A549 treated with AZD9567 at 1 μM for 4 hours (cell line): Measurements from ENCODE around the gene CTAG1B. TPM values are rescaled to one million over a fixed set of nuclear protein-coding genes. Genes with fewer than 3 reads are reported as not detected.

Experiments
- total RNA-seq: library from RNA; stranded (reverse); fragments of 200-300 nt; extraction: Qiagen RNA extraction; gene quantifications from 5 replicates; pipeline ENCODE4 v1.2.3, GENCODE V29; 2022; ENCODE audit not compliant: insufficient read depth

CTAG1B gene
- total RNA-seq = not detected in 5 replicates

GRCh38 chrX:154619182-154619581 lies at the start of gene CTAG1B:
TSS of gene CTAG1B (minus strand) at chrX:154619282. CDS start at chrX:154619218, 64 bp downstream.

GRCh38 chrX:154653413-154653812 lies 34.3 kb upstream of the CTAG1B start, which contains the start of gene CTAG2:
TSS of gene CTAG2 (minus strand) at chrX:154653579. CDS start at chrX:154653515, 64 bp downstream.

DNA sequence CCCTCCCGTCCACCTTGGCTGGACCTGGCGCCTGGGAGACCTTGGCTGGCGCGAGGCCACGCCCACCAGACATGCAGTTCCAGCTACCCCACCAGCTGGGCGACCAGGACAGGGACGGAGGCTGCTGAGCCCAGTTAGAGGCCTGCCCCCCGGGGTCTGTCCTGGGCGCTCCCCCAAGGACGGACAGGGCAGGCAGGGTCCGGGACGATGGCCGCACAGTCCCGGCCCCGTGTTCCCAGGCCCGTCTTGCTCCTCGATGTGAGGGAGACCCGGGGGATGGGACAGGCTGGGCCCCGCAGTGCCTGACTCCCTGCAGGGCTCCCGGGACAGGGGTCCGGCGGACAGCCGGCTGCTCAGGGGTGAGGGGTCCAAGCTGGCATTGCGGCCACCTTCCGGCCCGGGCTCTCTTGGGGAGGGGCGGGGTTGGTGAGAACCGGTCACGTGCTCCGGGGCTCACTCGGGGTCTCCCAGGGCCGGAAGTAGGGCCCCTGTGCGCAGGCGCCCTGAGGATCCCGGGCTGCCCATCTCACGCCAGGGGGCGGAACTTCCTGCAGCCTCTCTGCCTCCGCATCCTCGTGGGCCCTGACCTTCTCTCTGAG lies 34.4 kb downstream of the CTAG1B start, which contains the start of gene CTAG1A:
Gene CTAG1A, plus strand, starts transcription at position 549 of the 599 bp plus-strand sequence. CDS start 74 bp downstream, outside the sequence.

Other genes starting within 250 kb of the CTAG1B start
- gene FLNA, start 244.6 kb downstream of the CTAG1B start, total RNA-seq = 1,398 to 1,786 TPM (median 1,537 TPM) in 5 replicates
- 139 to 167 TPM (median 160 TPM) in 5 replicates for gene EMD, start 240.0 kb downstream of the CTAG1B start, total RNA-seq
- gene RPL10, start 220.9 kb downstream of the CTAG1B start, total RNA-seq = 5,537 to 5,934 TPM (median 5,663 TPM) in 5 replicates
- 28.0 to 33.0 TPM (median 30.2 TPM) in 5 replicates for gene DNASE1L1, start 210.0 kb downstream of the CTAG1B start, total RNA-seq
- gene TAFAZZIN, start 207.7 kb downstream of the CTAG1B start, total RNA-seq = 20.0 to 39.1 TPM (median 37.4 TPM) in 5 replicates
- 86.0 to 111 TPM (median 105 TPM) in 5 replicates for gene ATP6AP1, start 190.6 kb downstream of the CTAG1B start, total RNA-seq
- gene GDI1, start 182.1 kb downstream of the CTAG1B start, total RNA-seq = 99.0 to 111 TPM (median 108 TPM) in 5 replicates
- 87.7 to 122 TPM (median 113 TPM) in 5 replicates for gene FAM50A, start 175.1 kb downstream of the CTAG1B start, total RNA-seq
- 14.0 to 24.4 TPM (median 20.9 TPM) in 5 replicates for gene PLXNA3, start 161.0 kb downstream of the CTAG1B start, total RNA-seq
- gene LAGE3, start 140.0 kb downstream of the CTAG1B start, total RNA-seq = 47.4 to 71.3 TPM (median 68.7 TPM) in 5 replicates
- gene UBL4A, start 132.7 kb downstream of the CTAG1B start, total RNA-seq = 62.5 to 67.8 TPM (median 64.3 TPM) in 5 replicates
- 43.3 to 46.5 TPM (median 44.4 TPM) in 5 replicates for gene SLC10A3, start 128.7 kb downstream of the CTAG1B start, total RNA-seq
- 40.7 to 46.1 TPM (median 45.3 TPM) in 5 replicates for gene FAM3A, start 103.0 kb downstream of the CTAG1B start, total RNA-seq
- gene G6PD, start 72.4 kb downstream of the CTAG1B start, total RNA-seq = 1,265 to 1,646 TPM (median 1,455 TPM) in 5 replicates
- gene IKBKG, start 71.7 kb downstream of the CTAG1B start, total RNA-seq = 33.2 to 47.2 TPM (median 44.4 TPM) in 5 replicates
- 0.10 TPM in 1 of 5 replicates, not detected in the others for gene CTAG1A, start 34.1 kb downstream of the CTAG1B start, total RNA-seq
- gene CTAG2, start 34.3 kb upstream of the CTAG1B start, total RNA-seq = not detected in 5 replicates
- 0.59 to 1.0 TPM (median 0.88 TPM) in 5 replicates for gene GAB3, start 131.8 kb upstream of the CTAG1B start, total RNA-seq
- gene DKC1, start 143.6 kb upstream of the CTAG1B start, total RNA-seq = 150 to 224 TPM (median 159 TPM) in 5 replicates
- 14.9 to 19.7 TPM (median 16.3 TPM) in 5 replicates for gene MPP1, start 186.2 kb upstream of the CTAG1B start, total RNA-seq
- not detected in 5 replicates for gene SMIM9, start 215.4 kb upstream of the CTAG1B start, total RNA-seq